ENCODE measurements around the gene DAAM1.

The DAAM1 gene

DNA sequence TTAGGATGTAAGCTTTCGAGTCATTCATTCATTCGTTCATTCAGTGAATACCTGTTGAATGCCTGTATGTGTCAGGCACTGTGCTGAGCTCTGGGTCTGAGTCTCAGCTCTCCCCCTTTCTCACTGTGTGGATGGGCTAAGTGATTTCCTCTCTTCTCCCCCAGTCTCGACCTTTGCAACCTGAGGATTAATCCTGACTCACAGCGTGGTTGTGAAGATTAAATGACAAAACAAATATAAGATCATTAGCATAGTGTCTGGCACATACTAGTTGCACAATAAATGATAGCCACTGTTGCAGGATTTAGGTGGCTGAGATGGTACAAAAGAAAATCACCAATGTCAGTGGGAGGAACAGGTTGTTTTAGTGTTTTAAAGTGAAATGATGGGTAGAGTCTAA lies 140.0 kb downstream of the DAAM1 start:
- Histone ChIP-seq H3K9me2 (replicated peaks; ENCODE audit: low read depth, low read length) (no peaks in the 10 kb centered on the region), H3K9me3 (ENCODE audit: insufficient read depth, low read depth, low read length) (no peaks in the 10 kb centered on the region), H3F3A (ENCODE audit: low read depth) (no peaks in the 10 kb centered on the region), H3K4me1 (ENCODE audit: insufficient read depth, low read length, poor library complexity, severe bottlenecking) (no peaks in the 10 kb centered on the region), H3K9ac (ENCODE audit: low read depth, low read length, poor library complexity, severe bottlenecking) (no peak overlapping the region), H3K4me2 (ENCODE audit: low read depth, low read length, poor library complexity, severe bottlenecking) (no peak overlapping the region), H4K20me1 (ENCODE audit: insufficient read depth, low read length, poor library complexity, severe bottlenecking) (no peaks in the 10 kb centered on the region), H3K27me3 (ENCODE audit: insufficient read depth, low read length, poor library complexity, severe bottlenecking) (no peaks in the 10 kb centered on the region), H3K36me3 (ENCODE audit: insufficient read depth, low read length) (peaks cover 27% of the 10 kb centered on the region; the same call in 1 of the 2 replicates), H2AFZ (ENCODE audit: low read length) (no peak overlapping the region), H3K79me2 (ENCODE audit: insufficient read depth, low read length) (no peaks in the 10 kb centered on the region), H3K4me3 (ENCODE audit: low read length, poor library complexity, severe bottlenecking) (no peak overlapping the region)
- TF ChIP-seq EZH2phosphoT487 (IDR thresholded peaks at IDR 0.05; ENCODE audit: borderline replicate concordance), result no peak
- TF ChIP-seq, protein P1, sequence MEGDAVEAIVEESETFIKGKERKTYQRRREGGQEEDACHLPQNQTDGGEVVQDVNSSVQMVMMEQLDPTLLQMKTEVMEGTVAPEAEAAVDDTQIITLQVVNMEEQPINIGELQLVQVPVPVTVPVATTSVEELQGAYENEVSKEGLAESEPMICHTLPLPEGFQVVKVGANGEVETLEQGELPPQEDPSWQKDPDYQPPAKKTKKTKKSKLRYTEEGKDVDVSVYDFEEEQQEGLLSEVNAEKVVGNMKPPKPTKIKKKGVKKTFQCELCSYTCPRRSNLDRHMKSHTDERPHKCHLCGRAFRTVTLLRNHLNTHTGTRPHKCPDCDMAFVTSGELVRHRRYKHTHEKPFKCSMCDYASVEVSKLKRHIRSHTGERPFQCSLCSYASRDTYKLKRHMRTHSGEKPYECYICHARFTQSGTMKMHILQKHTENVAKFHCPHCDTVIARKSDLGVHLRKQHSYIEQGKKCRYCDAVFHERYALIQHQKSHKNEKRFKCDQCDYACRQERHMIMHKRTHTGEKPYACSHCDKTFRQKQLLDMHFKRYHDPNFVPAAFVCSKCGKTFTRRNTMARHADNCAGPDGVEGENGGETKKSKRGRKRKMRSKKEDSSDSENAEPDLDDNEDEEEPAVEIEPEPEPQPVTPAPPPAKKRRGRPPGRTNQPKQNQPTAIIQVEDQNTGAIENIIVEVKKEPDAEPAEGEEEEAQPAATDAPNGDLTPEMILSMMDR (conservative IDR thresholded peaks at IDR 0.05; ENCODE audit: low read length), result no peak

DNA sequence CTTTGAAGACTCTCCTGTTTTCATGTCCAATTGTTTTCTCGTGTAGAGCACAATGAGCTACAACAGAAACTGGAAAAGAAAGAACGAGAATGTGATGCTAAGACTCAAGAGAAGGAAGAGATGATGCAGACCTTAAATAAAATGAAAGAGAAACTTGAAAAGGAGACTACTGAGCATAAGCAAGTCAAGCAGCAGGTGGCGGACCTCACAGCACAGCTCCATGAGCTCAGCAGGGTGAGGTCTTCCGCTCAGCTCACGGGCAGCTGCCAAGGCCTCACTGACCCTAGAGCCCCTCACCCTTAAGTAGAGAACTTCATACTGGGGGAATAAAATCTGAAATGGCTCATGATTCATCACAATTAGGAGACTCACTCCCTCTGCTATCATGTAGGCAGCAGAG lies 142.0 kb downstream of the DAAM1 start:
- Histone ChIP-seq H3K4me2 (ENCODE audit: low read depth, low read length, poor library complexity, severe bottlenecking) (no peak overlapping the region), H3K36me3 (ENCODE audit: insufficient read depth, low read length) (peaks cover 26% of the 10 kb centered on the region; the same call in 1 of the 2 replicates)

DNA sequence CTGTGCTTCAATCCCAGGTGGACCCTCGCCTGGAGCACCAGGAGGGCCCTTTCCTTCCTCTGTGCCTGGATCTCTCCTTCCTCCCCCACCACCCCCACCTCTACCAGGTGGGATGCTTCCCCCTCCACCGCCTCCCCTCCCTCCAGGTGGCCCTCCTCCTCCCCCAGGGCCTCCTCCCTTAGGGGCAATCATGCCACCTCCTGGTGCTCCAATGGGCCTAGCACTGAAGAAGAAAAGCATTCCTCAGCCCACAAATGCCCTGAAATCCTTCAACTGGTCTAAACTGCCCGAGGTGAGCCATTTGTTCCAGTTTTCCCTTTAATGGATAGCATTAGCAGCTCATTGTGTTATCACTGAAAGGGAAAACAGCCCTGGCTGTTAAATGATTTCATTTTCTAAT lies 142.8 kb downstream of the DAAM1 start:
- Histone ChIP-seq H3K4me1 (ENCODE audit: insufficient read depth, low read length, poor library complexity, severe bottlenecking) (no peaks in the 10 kb centered on the region), H3K79me2 (ENCODE audit: insufficient read depth, low read length) (no peaks in the 10 kb centered on the region), H3F3A (ENCODE audit: low read depth) (no peaks in the 10 kb centered on the region), H3K9me3 (ENCODE audit: insufficient read depth, low read depth, low read length) (no peaks in the 10 kb centered on the region), H3K9me2 (replicated peaks; ENCODE audit: low read depth, low read length) (no peaks in the 10 kb centered on the region), H2AFZ (ENCODE audit: low read length) (no peak overlapping the region), H4K20me1 (ENCODE audit: insufficient read depth, low read length, poor library complexity, severe bottlenecking) (no peaks in the 10 kb centered on the region), H3K27me3 (ENCODE audit: insufficient read depth, low read length, poor library complexity, severe bottlenecking) (no peaks in the 10 kb centered on the region), H3K9ac (ENCODE audit: low read depth, low read length, poor library complexity, severe bottlenecking) (no peak overlapping the region), H3K36me3 (ENCODE audit: insufficient read depth, low read length) (peaks cover 20% of the 10 kb centered on the region; the same call in 1 of the 2 replicates), H3K4me2 (ENCODE audit: low read depth, low read length, poor library complexity, severe bottlenecking) (no peak overlapping the region), H3K4me3 (ENCODE audit: low read length, poor library complexity, severe bottlenecking) (no peak overlapping the region)
- TF ChIP-seq, protein P1 (conservative IDR thresholded peaks at IDR 0.05; ENCODE audit: low read length), result no peak
- TF ChIP-seq EZH2phosphoT487 (IDR thresholded peaks at IDR 0.05; ENCODE audit: borderline replicate concordance), result no peak

More for the DNA sequence above, 142.0 kb downstream of the DAAM1 start:
- Histone ChIP-seq H3K9me3 (ENCODE audit: insufficient read depth, low read depth, low read length) (no peaks in the 10 kb centered on the region), H3K9ac (ENCODE audit: low read depth, low read length, poor library complexity, severe bottlenecking) (no peak overlapping the region), H3K79me2 (ENCODE audit: insufficient read depth, low read length) (no peaks in the 10 kb centered on the region), H3K4me1 (ENCODE audit: insufficient read depth, low read length, poor library complexity, severe bottlenecking) (no peaks in the 10 kb centered on the region), H4K20me1 (ENCODE audit: insufficient read depth, low read length, poor library complexity, severe bottlenecking) (no peaks in the 10 kb centered on the region), H3K9me2 (replicated peaks; ENCODE audit: low read depth, low read length) (no peaks in the 10 kb centered on the region), H3K4me3 (ENCODE audit: low read length, poor library complexity, severe bottlenecking) (no peak overlapping the region), H3K27me3 (ENCODE audit: insufficient read depth, low read length, poor library complexity, severe bottlenecking) (no peaks in the 10 kb centered on the region), H3F3A (ENCODE audit: low read depth) (no peaks in the 10 kb centered on the region), H2AFZ (ENCODE audit: low read length) (no peak overlapping the region)
- TF ChIP-seq, protein P1 (conservative IDR thresholded peaks at IDR 0.05; ENCODE audit: low read length), result no peak
- no peak for TF ChIP-seq EZH2phosphoT487 (IDR thresholded peaks at IDR 0.05; ENCODE audit: borderline replicate concordance)
